Urothelium cell line (cell line): ENCODE results near the gene DSCAM.
"Not testable (repeated sequence)": the region's sequence is repeated elsewhere in the genome, so short reads cannot be mapped to it uniquely, and the experiment has no call there.

ENCODE experiments used
- DNase-seq: peaks from one replicate; pipeline ENCODE4 v3.0.0; 2011; ENCODE audit warnings: low spot score, mixed read lengths
- FAIRE-seq: peaks from 2 replicates; lab custom pipeline; 2011; peaks lifted over from hg19 to GRCh38; lab: Jason Lieb, UNC

The DSCAM gene

DNA sequence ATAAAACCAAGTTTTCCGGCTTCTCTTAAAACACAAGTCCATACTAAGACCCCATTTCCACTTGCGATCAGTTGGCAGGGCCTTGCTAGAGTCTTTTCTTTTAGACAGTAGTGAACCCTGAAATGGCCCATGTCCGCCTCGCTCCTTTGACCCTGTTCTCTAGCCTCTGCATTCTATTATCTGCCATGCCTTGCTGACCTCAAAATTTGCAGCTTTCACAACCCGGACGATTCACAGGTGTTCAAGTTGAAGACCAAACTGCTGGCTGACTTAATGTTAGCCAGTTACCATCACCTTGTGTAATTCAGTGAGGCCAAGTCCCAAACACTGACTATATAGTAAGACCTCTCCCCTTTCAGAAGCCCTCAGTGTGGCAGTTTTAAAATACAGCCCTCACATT, 805.5 kb downstream of the DSCAM start:
- no peak for FAIRE-seq

DNA sequence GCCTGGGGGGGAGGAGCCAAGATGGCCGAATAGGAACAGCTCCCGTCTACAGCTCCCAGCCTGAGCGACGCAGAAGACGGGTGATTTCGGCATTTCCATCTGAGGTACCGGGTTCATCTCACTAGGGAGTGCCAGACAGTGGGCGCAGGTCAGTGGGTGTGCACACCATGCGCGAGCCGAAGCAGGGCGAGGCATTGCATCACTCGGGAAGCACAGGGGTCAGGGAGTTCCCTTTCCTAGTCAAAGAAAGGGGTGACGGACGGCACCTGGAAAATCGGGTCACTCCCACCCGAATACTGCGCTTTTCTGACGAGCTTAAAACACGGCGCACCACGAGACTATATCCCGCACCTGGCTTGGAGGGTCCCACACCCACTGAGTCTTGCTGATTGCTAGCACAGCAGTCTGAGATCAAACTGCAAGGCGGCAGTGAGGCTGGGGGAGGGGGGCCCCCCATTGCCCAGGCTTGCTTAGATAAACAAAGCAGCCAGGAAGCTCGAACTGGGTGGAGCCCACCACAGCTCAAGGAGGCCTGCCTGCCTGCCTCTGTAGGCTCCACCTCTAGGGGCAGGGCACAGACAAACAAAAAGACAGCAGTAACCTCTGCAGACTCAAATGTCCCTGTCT, 813.7 kb downstream of the DSCAM start:
- FAIRE-seq: not testable (repeated sequence)

More for the DNA sequence above, 805.5 kb downstream of the DSCAM start:
- DNase-seq: no peak

DNA sequence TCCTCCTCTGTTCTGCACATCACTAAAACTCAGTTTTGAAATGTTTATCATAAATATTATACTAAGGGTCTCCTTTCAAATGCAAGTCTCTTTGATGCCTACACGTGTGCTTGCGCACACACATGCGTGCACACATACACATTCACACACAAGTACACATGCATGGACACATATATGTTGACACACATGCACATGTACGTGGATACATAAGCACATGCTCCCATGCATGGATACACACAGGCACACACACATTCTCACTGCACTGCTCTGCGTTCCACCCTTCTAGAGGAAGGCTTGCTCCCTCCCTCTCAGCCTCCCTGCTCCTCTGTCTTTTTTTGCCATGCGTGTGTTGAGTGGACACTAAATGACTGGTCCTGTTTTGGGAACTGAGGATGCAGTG, 817.1 kb downstream of the DSCAM start:
- FAIRE-seq: no peak
- DNase-seq: no peak

More for the DNA sequence above, 813.7 kb downstream of the DSCAM start:
- DNase-seq: not testable (repeated sequence)

- not testable (repeated sequence) for DNase-seq, FAIRE-seq
Observed at GRCh38 chr21:40028393-40028792, 818.6 kb downstream of the DSCAM start.

- FAIRE-seq (no peak), DNase-seq (no peak)
Observed at GRCh38 chr21:40021558-40022351, 825.2 kb downstream of the DSCAM start.

DNA sequence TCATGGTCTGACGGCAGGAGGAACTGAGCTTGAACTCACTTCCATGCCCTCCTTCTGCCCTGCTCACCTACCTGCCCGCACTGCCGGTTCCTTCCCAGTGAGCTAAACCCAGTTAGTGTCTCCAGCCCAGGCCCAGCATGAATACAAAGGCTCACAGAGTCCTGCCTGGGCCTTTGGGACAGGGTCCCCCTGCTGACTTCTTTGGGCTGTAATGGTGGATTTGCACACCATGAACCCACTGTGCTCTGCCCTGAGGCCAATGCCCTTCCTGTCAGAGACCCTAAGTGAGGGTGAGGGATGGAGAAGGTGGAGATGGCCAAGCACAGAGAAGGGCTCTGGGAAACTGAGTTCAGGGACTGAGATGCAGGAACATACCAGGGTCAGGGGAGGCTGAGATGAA, 826.3 kb downstream of the DSCAM start:
- DNase-seq (no peak), FAIRE-seq (no peak)

DNA sequence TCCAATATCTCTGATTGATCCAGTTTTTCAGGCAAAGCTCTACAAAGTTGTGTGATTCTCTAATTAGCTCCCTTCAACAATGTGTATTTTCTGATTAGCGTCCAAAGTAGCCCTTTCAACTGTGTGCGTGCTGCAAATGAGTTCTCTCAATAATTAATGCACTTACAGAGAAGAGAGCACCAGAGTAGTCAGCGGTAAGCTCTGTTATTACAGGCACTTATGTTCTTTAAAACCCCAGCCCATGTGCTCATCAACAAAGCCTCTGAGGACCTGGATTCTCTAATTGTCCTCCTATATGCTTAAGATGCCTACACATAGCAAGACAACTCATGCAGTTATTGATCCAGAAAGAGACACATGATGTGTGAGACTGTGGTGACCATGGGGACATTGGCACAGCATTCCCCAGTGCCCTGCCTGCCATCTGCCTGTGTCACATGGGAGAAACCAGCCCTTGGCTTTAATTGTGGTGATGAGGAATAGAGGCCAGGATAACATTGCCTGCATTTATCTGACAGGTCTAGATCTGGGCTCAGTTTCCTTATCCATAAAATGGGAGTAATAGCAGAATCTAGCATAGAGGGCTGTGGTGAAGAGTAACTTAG, 828.0 kb downstream of the DSCAM start:
- DNase-seq: no peak
- no peak for FAIRE-seq

- FAIRE-seq (no peak), DNase-seq (no peak)
Observed at GRCh38 chr21:40016667-40017066, 830.3 kb downstream of the DSCAM start.

GRCh38 chr21:40016234-40016633, 830.7 kb downstream of the DSCAM start:
- FAIRE-seq (no peak), DNase-seq (no peak)

- FAIRE-seq (no peak), DNase-seq (no peak)
Observed at GRCh38 chr21:40015818-40016217, 831.1 kb downstream of the DSCAM start.

DNA sequence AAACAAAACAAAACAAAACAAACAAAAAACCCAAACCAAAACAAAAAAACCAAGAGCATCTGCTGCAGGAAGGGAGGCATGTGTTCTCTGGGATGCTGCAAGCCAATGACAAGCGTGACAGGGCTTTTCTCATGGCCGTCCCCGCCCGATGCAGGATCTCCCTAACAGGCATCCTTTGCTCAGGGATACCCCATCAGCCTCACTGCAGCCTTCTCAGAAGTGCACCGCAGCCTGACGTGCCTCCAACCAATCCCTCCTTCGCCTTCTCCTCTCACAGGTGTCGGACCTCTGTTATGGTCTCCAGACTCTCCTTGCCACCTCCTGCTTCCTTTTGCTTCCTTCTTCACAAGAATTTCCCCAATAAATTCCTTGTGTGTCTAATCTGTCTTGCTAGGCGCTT, 832.6 kb downstream of the DSCAM start:
- FAIRE-seq (no peak), DNase-seq (no peak)

DNA sequence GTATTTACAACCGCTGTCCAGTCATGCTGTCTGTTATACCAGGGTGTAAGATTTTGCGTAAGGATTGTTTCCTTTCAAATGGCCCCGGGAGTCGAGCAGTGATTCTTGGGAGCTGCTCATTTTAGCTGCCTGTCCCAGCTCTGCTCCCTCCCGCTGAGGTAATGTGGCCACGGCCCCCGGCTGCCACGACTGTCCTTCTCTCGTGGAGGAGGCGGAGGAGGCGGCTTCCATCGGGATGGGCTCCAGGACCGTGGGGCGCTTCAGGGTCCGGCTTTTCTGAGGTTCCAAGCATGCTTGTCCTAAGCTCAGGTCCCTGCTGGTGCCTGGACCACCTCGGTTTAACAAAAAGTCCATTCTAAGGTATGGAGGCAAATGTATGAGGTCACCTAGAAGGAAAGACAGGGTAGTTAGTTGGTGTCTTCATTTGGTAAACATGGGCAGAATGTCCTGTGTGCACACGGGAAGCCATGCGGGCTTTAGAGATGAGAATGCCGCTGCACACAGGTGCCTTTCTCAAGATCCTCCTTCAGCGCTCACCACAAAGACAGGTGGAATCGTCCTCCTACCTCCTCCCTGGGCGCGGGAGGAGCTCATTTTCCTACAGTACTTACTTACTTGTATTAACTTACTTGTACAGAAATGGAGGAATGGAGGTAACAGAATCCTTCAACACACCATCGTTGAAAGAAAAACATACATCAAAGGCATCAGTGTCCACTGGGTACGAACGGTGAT, 833.8 kb downstream of the DSCAM start:
- DNase-seq: no peak
- no peak for FAIRE-seq

GRCh38 chr21:40011371-40011770, 835.6 kb downstream of the DSCAM start:
- DNase-seq (no peak), FAIRE-seq (no peak)

DNA sequence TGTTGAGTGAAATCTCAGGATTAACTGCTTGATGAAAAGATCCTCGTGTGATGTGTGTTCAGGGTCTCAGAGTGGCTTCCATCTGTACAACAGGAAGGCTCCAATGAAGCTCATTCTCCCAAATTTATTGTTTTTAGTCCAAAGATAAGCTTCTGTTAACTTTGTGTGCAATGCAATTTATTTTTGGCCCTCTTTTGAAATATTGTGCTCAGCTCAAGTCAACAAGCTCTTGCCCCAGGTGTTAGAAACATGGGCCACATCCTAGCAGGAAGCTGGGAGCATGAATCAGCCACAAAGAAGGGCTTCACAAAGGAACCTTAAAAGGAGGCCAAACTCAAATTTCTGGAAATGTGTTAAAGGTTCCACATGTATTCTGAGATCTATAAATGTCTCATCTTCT, 844.0 kb downstream of the DSCAM start:
- no peak for DNase-seq
- FAIRE-seq: no peak

- DNase-seq: no peak
- no peak for FAIRE-seq
Observed at GRCh38 chr21:39984286-39984991, 862.5 kb downstream of the DSCAM start.

GRCh38 chr21:39980241-39980820, 866.6 kb downstream of the DSCAM start:
- DNase-seq: no peak
- no peak for FAIRE-seq

- no peak for FAIRE-seq
- DNase-seq: no peak
Observed at GRCh38 chr21:39979321-39979720, 867.6 kb downstream of the DSCAM start.

DNA sequence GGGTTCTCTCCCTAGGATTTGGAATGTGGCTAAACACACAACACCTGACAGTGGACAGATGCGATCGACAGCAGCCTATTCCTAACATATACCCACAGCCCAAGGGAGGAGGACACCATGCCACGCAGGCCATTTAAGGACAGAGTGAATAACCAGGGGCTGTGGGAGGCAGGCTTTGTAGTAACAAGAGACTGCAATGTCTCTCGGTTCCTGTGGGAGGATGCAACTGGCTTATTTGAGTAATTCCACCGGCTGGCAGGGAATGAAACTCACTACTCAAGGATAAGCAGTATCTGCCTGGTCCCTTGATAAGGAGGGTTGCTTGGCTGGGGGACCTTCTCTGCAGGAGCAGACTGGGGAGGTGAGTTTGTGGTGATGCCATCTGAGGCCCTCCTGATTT, 870.2 kb downstream of the DSCAM start:
- FAIRE-seq (no peak), DNase-seq (no peak)

- DNase-seq: no peak
Observed at GRCh38 chr21:39972976-39973770, 873.8 kb downstream of the DSCAM start.

GRCh38 chr21:39972471-39972870, 874.5 kb downstream of the DSCAM start:
- no peak for FAIRE-seq

More at GRCh38 chr21:39972976-39973770, 873.8 kb downstream of the DSCAM start:
- FAIRE-seq: no peak

More at GRCh38 chr21:39972471-39972870, 874.5 kb downstream of the DSCAM start:
- DNase-seq: no peak
